GM21786 (cell line): ENCODE data around the gene FAM234B.

Source experiments
- ATAC-seq: cut with Tn5 transposase; IDR thresholded peaks from one replicate; pipeline ENCODE4 v1.9.1; 2021; ENCODE audit not compliant: unreplicated experiment

FAM234B gene

DNA sequence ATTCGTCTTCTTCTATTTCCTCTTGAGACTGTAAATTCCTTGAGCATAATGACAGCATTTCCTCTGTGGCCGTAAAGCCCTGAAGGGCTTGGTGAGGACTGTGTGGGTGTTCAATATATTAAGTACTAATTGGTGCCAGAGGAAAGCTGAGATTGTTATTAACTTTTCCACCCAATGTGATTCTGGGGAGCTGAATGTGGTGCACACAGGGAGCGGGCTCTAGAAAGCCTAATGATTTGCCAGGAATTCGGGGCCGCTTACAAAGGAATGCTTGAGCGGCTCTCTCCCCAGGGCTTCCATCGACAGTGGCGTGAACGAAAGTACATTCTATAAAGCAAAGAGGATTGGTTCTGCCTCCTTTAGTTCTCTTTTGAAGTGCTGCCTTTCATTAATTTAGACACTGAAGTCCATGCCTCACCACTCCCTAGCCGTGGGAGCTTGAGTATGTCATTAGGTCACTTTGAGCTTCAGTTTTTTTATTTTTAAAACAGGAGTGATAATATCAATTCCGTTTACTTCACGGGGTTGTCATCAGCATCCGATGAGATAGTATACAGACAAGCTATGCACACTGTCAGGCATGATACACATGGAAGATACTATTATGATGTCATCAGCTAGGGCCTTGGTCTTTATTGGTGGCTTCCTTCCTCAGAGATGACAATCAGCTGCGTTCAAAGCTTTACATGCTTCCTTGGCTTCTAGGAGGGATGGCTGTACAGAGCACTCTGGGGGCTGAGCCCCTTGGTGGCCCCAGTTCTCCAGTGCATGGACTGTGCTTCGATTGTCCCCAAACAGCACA is 70.3 kb downstream of the FAM234B start:
- no peak for ATAC-seq

DNA sequence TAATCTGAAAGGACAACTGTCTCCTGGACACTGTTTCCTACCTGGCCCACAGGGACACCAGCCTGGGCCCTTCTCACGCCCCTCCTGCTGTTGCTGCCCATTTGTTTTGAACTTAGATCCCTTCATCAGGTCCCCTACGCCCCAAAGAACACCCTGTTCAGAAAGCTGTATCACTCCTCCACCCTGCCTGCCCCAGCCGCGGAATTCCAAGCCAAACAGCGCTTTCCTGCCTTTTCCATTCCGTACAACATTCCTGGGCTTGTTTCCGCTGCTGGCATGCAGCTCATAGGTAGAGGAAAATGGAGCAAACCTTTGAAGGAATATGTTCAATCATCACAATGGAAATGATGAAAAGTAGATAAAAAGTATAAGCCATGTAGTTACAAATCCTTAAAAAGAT is 72.1 kb downstream of the FAM234B start:
- ATAC-seq: no peak

DNA sequence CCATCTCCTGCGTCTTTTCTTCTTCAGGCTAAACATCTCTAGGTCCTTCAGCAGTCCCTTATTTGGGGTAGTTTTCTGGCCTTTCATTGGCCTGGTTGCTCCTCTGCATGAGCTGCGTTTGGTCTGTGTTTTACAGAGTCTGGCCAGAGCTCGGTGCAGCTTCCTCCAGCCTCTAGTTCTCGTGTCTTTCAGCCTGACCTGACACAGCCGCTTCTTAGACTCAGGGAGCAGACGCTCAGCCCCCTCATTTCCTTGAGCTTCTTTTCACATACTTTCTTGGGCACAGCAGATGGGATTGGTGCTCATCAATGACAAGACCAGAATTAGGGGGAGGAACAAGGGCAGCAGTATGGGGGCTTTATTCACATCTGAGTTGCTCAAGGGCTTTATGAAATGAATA is 72.8 kb downstream of the FAM234B start:
- ATAC-seq: no peak

DNA sequence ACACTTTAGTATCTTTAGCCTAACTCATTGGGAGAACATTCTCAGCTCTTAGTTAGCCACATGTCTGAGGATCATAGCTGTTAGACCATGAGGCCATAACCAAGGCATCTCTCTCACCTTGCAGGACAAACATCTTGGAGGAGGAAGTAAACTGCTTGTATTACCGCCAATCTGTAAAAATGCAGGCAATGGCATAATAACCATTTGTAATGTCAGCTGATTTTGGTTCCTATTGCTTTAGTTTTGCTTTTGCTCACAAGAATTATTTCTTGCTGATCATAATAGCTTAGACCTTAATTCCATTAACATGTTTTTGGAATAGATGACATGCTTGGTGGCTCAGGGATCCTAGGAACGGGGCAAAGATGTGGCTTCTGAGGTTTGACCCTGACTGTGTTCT is 75.6 kb downstream of the FAM234B start:
- ATAC-seq: no peak

DNA sequence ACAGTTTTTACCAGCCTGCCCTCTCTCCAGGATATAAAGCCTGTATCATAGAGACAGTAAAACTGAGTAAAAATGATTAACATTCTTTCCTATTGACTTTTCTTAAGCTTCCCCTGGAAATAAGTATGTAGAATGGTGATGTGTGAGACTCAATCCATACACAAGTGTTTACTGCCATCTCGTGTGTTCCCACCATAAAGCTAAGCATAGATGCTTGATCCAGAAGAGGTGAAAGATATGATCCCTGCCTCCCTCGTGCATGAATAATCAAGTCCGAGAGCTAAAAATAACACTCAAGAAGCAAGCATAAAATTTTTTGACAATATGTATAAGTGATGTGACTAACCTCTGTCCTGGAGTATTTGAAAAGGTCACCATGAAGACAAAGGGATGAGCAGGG is 76.2 kb downstream of the FAM234B start:
- no peak for ATAC-seq

DNA sequence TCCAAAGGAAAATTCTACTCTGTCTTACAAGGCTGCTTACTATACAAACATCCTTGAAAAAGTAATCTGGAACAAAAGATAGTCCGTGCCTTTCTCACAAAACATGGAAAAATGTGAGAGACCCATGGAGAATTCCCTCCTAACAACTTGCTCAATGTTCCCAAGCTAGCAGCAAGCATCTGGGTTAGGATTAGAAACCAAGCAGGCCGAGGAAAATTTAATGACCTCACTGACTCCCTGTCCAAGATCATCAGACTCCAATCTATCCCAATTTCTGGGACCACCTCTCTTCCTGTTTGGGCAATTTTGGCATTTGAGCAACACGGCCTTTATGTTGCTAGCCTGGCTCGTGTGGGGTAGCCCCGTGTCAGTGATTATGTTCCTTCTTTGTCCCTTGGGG is 77.4 kb downstream of the FAM234B start:
- ATAC-seq: no peak

DNA sequence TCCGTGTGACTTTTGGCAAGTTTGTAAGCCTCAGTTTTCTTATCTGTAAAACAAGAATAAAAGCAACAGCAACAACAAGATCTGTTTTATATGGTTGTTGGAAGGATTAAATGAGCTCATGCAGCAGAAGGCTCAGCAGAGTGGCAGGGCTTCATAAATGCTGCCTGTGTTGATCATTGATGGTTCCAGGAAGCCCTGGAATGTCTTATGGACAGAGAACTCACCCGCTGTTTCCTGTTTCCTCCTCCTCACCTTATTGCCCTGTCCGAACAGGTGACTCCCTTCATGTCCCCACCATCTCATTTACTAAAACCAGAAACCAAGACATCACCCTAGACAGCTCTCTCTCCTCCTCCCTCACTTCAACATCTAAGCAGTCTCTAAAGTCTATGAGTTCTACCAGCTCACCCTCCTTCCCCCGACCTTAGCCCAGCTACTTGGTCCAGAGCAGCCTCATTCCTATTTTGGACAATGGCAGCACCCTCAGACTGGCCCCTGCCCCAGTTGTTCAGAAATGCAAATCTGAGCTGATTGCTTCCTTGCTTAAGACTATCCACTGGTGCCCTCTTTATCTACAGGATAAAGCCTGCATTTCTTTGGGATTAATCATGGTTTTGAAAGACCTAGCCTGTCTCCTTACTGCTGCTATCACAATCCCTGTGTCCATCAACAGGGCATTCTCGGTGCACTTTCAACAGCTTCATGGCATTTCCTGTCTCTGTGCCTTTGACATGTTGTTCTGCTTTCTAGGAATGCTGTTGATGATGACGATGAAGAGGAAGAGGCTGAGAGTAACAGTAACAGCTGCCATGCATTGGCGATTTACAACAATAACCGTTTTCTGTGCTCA is 80.7 kb downstream of the FAM234B start:
- ATAC-seq: no peak

DNA sequence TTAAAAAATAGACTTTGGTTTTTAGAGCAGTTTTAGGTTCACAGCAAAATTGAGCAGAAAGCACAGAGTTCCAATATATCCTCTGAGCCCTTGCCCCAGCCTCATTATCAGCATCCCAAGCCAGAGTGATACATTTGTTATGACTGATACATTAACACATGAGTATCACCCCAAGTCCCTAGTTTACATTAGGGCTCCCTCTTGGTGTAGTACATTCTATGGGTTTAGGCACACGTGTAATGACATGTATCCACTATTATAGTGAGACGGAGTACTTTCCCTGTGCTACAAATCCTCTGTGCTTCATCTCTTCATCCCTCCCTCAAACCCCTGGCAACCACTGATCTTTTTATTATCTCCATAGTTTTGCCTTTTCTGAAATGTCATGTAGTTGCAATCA is 81.8 kb downstream of the FAM234B start:
- ATAC-seq: no peak

DNA sequence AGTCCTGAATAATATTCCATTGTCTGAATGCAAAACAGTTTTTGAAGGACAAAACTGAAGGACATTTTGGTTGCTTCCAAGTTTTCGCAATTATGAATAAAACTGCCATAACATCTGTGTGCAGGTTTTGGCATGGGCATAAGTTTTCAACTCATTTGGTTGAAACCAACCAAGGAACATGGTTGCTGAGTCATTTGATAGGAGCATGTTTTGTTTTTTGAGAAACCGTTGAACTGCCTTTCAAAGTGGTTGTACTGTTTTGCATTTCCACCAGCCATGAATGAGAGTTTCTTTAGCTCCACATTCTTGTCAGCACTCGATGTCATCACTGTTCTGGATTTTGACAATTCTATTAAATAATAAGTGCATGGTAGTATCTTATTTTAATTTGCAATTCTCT is 82.3 kb downstream of the FAM234B start:
- no peak for ATAC-seq

DNA sequence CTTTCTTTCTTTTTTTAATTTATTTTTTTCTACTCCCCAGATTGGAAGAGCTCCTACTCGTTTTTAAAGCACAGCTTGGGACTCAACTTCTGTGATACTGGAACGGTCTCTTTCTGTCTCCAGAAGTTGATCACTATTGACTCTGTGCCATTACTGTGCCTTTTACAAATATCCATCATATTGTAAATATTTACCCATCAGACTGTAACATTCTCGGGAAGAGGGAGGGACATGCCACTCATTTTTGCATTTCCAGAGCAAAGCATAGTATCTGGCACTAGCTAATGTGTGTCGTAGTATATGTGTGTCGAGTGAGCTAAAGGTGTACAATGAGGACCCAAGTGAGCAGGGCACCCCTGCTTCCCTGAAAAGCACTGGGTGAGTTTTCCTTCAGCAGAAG is 83.3 kb downstream of the FAM234B start:
- no peak for ATAC-seq

DNA sequence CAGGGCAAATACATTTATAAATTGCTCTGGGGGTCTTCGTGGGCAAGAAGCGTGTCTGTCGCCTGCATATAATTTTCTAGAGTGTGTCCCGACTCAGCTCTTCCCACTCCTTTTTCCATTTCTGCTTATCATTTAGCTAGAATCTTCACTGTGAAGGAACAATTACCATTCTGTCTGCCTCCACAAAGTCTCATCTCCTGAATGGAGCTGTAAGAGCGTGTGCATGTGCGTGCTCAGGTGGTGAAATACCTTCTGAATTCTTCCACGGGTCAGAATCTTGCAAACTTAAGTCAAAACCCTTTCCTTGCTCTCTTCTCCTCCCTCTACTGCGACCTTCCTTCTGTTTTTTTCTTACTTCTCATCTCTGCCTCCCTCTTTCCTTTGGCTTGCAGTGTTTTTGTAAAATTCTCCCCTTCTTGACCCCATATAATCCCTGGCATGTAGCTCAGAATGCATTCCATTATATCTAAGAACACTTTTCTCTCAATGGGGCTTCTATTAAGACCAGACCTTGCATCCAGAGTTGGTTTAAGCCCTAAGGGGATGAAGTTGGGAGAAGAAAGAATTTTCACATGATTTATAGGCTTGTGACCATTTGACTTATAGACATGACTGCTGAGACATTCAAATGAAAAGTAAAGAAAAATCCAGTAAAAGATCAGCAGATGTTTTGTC is 84.2 kb downstream of the FAM234B start:
- no peak for ATAC-seq

DNA sequence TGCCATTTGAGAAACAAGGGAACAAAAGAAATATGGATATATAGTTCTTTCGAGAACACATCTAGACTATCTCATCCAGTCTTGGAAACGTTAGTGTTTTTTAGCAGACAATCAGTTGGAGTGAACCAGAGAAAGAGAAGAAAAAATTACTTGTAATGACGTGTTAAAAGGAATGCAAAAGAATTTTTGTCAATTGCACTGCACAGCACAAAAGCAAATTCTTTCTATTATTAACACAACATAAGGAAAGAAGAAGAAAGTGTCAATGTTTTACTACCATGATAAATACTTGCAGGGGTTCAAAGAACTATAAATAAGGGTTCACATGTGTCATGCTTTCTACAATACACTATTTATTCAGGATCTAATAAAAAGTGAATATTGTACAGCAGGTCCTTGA is 86.8 kb downstream of the FAM234B start:
- no peak for ATAC-seq
